T-helper 22 cell (primary cell): ENCODE data around the gene S100B.
"Not testable (repeated sequence)": the region's sequence is repeated elsewhere in the genome, so short reads cannot be mapped to it uniquely, and the experiment has no call there.

ENCODE experiments used
- DNase-seq: peaks from one replicate; pipeline ENCODE4 v3.0.0-alpha.2; 2020; ENCODE audit warnings: low read depth

S100B gene

GRCh38 chr21:46600305-46600704, 4.6 kb downstream of the S100B start:
- DNase-seq = no peak

GRCh38 chr21:46598581-46599572, 6.0 kb downstream of the S100B start:
- no peak for DNase-seq

- DNase-seq = no peak
Observed at GRCh38 chr21:46597896-46598343, 7.0 kb downstream of the S100B start.

- no peak for DNase-seq
Observed at GRCh38 chr21:46597031-46597430, 7.9 kb downstream of the S100B start.

GRCh38 chr21:46596201-46596600, 8.7 kb downstream of the S100B start:
- no peak for DNase-seq

- no peak for DNase-seq
Observed at GRCh38 chr21:46594276-46594675, 10.6 kb downstream of the S100B start.

GRCh38 chr21:46585191-46585953, 19.5 kb downstream of the S100B start:
- no peak for DNase-seq

GRCh38 chr21:46581780-46582307, 23.0 kb downstream of the S100B start:
- no peak for DNase-seq

- DNase-seq = not testable (repeated sequence)
Observed at GRCh38 chr21:46579394-46579793, 25.5 kb downstream of the S100B start.

- DNase-seq = not testable (repeated sequence)
Observed at GRCh38 chr21:46577786-46578185, 27.1 kb downstream of the S100B start.

- no peak for DNase-seq
Observed at GRCh38 chr21:46572850-46573249, 32.0 kb downstream of the S100B start.

- no peak for DNase-seq
Observed at GRCh38 chr21:46570631-46571030, 34.3 kb downstream of the S100B start.

- no peak for DNase-seq
Observed at GRCh38 chr21:46570119-46570518, 34.8 kb downstream of the S100B start.

- DNase-seq = no peak
Observed at GRCh38 chr21:46569081-46569480, 35.8 kb downstream of the S100B start.

- DNase-seq = no peak
Observed at GRCh38 chr21:46568562-46568961, 36.3 kb downstream of the S100B start.

- DNase-seq = no peak
Observed at GRCh38 chr21:46567348-46567747, 37.5 kb downstream of the S100B start.

GRCh38 chr21:46564391-46564790, 40.5 kb downstream of the S100B start:
- DNase-seq = no peak

- DNase-seq = no peak
Observed at GRCh38 chr21:46562964-46563607, 41.8 kb downstream of the S100B start.

GRCh38 chr21:46562472-46562871, 42.4 kb downstream of the S100B start:
- DNase-seq = no peak

- DNase-seq = no peak
Observed at GRCh38 chr21:46561445-46562090, 43.3 kb downstream of the S100B start.

- no peak for DNase-seq
Observed at GRCh38 chr21:46560568-46561444, 44.1 kb downstream of the S100B start.
